Left colon (tissue), 2 donors: ENCODE results near the gene RNF26. TPM values are rescaled to one million over a fixed set of nuclear protein-coding genes. Genes with fewer than 3 reads are reported as not detected.
"Not testable (repeated sequence)": the region's sequence is repeated elsewhere in the genome, so short reads cannot be mapped to it uniquely, and the experiment has no call there.

Source experiments
- ATAC-seq: fragments of 200-7000 bp; cut with Tn5 transposase; one replicate; pipeline ENCODE4 v1.9.1; 2020; ENCODE audit warnings: mild to moderate bottlenecking, moderate library complexity
- DNase-seq, 2 donors: peaks; one replicate each; pipeline ENCODE4 v3.0.0-alpha.2; 2020
- intact Hi-C, 2 donors: fragments of 100-400 bp; cut with DNase I in 1 of 2; cut with micrococcal nuclease in 1 of 2; formaldehyde crosslinking; loops; one replicate each; pipeline versions ENCODE4 v1.11.2 to v1.14.0; 2022; cut with DNase I, micrococcal nuclease
- microRNA-seq, 2 donors: library from miRNA; unstranded; fragments of <30 nt; microRNA quantifications; one replicate each; pipeline versions ENCODE4 v1.1.0 to v1.2.0, GENCODE V29; 2020
- total RNA-seq, 2 donors: library from RNA; stranded (reverse); fragmentation: NEBNext Ultra II Directional; extraction: Animal tissue kit (Norgen Biotek cat#: 25700); gene quantifications; one replicate each; pipeline ENCODE4 v1.2.1, GENCODE V29; 2021
- donor health status: DM: no; HTN: no; CAD: no.
- donor health status: DM: yes; HTN: yes; CAD: no.

Gene RNF26
- total RNA-seq, 2 donors from 2014 or later: 19.9 to 24.0 TPM

DNA sequence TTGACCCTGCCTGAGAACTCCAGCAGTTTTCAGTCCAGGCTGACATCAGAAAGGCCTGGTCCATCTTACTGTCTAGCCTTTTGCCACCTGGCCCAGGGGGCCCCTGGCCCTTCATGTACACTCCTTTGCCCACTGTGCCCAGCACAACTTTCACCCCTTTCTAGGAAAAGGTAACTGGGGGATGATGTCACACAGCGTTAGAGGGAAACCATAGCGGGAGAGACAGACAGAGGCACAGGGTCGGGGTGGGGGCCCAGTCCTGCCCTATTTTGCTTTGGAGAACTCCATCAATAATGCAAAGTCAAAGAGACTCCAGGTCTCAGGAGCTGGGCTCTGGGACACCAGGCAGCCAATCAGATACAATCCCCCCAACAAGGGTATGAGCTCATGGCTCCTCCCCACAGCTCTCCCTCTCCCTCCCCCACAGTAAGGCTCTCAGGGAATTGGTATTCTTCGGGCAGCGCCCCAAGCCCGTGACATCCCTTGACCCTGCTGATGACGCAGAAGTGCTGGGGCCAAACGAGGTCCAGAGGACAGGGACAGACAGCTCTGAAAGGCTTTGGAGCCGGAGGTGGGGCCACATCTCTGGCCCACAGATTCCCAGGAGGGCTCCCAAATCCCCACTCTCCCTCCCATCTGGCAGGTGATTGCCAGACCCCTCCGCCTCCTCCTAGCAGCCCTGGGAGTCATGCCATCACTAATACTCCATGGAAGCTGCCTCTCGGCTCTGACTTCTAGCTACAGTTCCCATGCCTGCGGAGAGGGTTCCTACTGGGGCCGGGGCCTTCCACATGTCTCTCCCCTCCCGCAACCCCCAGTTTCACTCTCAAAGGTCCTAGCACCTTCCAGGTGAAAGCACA is 41.2 kb downstream of the RNF26 start:
- DNase-seq (no peak), ATAC-seq (no peak)
- intact Hi-C loops: no loop called here

DNA sequence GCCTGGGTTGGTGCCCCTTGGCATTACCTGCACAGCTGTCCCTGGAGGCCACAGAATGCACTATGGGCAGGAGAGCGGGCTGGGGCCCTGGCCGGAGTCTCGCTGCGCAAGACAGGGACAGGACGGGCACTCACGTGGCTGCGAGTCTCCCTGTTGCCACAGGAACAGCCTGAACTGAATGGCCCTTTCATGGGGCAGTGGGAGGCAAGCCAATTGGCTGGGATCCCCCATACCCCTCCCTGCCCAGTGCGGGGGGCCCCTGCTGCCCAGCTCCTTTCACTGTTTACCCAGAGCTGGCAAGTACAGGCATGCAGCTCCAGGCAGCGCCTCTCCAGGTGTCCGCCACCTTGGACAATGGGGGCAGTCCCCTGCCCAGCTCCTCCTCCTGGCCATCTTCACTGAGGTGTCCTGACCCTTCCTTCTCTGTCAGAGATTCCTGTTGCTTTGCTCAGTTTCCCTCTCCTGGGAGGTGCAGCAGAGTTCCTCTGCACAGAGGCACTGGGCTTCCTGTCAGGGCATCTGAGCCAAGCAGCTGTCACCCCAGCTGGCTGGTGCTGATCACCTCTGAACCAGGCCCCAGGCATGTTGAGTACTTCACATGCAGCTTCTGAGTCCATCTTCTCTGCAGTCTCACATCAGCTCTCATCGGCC is 42.0 kb downstream of the RNF26 start:
- DNase-seq (no peak), ATAC-seq (no peak)
- intact Hi-C loops: no loop called here

DNA sequence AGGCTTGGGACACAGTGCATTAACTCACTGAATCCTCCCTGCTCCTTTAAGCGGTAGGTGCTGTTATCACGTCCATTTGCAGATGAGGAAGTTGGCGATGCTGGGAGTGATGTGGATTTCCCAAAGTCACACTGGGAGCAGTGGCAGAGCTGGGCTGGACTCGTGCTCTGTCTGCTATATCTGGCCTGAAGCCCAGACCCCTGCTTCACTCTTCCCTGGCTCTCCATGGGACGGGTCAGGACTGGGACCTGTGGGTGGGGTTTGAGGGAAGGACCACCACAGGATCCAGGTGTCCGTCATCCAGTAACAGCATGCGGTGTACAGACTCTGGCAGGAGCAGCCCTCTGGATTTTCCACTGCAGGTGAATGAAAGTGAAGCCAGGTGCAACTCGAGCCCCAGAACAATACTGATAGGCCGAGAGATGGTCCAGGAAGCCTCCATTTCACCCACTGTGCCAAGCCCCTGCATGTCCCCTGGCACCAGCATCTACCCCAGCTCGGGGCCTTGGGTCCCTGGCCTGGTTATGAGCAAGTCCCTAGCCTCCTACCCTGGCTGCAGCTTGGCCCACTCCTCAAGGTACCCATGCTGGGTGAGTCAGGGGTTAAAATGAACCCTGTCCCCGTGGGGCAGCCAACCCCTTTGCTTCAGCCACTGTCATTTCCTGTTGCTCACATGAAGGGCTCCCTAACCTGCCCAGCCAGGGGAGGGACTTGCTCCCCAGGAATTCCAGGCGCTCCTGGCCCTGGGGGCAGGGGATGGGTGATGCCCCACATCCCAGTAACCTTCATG is 43.0 kb downstream of the RNF26 start:
- intact Hi-C loops: no loop called here
- ATAC-seq: no peak
- no peak for DNase-seq

DNA sequence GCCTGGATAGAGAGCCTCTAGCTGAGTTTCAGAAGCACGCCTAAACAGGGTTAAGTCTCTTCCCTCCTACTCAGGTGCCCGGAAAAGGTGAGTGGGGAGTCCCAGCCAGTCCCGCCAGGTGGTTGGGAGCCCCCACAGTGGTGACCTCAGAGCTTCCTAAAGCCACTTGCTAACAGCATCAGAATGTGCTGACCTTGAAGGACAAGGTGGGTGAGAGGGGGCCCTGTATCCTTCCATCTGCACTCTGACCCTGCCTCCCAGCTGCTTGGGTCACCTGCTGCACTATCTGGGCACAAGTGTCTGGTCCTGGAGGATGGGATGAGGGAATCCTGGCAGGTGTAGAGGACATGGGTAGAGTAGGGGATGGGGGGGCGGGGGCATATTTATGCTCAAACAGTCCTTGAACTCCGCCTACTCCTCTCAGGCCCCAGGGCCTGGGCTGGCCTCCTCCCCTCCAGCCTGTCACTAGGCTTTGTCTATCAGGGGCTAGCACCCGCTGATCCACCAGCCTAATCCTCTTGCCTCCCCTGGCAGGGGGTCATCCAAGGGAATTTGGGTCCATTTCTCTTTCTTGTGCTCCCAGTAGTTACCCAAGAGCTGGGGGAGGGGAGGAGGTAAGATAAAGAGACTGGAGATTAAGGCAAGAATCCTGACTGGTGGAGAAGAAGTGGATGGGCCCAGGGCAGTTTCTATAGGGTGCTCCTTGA is 43.8 kb downstream of the RNF26 start:
- DNase-seq (no peak), ATAC-seq (no peak)
- intact Hi-C loops: no loop called here

DNA sequence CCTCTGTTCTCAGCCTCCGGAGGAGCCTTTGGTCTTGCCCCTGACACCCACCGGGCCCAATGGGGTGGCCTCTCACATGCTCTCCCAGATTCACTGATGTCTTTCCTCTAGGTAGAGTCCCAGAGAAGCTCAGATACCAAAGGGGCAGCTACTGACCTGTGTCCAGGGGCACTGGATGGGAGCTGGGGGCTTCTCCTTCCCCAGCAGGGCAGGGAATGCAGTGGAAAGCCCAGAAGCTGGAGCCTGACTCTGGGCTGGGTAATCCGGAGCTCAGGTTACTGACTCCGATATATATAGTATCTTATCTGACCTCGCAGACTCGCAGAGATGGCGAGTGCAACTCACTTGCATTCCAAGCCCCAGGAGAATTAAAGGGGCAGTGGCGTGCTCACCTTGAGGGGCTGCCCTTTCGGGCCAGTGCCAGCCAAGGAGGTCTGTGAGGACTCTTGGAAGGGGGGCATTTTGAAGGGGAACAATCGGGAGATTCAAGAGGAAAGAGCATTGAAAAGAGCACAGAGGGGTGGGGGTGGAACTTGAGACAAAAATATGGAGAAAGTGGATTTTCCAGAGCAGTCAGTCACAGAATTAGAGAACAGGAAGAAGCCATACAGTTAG is 44.6 kb downstream of the RNF26 start:
- intact Hi-C loops: no loop called here
- ATAC-seq (no peak), DNase-seq (no peak)

DNA sequence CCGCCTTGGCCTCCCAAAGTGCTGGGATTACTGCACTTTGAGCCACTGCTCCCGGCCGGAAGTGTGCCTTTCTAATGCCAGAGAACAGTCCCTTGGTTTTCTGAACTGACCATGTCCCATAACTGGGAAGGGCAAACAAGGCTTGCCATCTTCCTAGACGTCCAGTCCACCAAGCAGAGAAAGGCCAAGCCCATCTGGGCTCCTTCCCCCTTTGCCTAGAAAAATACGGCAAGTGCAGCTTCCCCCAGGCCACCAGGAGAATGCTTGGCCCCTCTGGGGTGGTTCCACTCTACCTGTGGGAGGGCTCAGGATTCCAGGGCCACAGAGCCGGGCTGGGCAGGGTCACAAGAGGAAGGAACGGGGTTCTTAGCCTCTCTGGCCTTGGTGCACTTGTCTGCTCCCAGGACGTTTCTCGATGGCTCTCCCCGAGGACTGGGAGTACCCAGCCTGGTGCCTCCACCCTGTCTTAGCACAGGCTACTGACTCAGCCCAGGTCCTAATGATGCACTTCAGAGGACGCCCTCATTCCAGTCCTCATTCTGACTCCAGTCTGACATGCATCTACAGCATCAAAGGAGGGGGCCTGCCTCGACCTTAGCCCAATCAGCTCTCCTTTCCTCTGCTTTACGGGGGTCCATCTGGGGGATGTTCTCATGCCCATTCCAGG is 46.0 kb downstream of the RNF26 start:
- intact Hi-C loops: no loop called here
- no peak for ATAC-seq

DNA sequence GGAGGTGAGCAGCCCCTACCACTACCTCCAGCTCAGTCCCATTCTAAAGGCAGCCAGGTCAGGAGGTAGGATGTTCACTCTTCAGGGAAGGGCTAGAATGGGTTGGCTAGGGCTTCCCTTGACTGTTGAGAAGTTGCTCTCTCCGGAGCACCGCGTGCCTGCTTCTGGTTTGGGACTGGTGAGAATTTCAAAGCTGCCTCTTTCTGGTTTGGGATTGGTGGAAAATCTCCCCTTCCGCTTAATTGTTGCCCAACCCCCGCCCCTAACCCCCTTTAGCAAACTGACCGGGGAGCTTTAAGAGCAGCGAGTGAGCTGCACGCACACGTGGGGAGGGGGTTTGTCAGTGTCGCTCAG is 46.5 kb downstream of the RNF26 start:
- no peak for DNase-seq
- ATAC-seq: no peak
- intact Hi-C loops: no loop called here

More for the DNA sequence above, 46.0 kb downstream of the RNF26 start:
- no peak for DNase-seq

DNA sequence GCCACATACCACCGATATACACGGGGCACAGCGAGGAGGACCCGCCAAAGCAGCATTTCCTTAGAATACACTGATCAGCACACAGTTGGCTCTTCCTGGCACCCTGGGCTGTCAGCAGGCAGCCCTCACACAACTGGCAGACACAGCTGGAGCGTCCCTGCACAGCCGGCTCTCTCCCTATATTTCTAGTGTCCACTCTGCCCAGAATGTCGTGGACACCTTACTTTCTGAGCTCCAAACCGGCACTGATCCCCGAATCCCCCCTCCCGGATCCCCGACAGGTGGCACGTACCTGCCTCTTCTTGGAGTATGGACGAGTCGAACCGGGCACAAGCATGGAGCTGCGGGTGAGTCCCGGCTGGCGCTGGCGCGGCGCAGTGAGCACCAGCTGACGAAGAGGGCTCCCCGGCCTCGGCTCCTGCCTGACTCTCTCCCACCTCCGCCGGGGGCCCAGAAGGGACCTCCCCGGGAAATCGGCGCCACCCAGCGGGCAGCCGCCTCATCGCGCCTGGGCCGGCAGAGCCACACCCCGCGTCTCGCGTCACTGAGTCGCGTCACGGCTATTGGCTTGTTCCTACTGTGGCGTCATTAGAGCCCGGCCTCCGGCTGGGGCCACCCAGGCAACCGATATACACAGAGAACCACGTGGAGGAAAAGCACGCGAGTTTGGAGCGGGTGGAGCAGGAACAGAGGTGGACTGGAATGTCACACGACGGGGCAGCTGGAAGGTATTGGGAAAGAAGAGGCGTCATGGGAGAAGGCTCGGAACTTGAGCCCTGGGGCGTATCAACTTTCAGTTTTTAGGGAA is 47.1 kb downstream of the RNF26 start, which contains the start of gene USP2:
Gene USP2, minus strand, starts transcription at position 510 of the 808 bp plus-strand sequence. CDS start 8,210 bp downstream, outside the sequence.
- DNase-seq: peak; percentile 94 to 97
- intact Hi-C loops: no loop called here
- peak; percentile 99 for ATAC-seq

DNA sequence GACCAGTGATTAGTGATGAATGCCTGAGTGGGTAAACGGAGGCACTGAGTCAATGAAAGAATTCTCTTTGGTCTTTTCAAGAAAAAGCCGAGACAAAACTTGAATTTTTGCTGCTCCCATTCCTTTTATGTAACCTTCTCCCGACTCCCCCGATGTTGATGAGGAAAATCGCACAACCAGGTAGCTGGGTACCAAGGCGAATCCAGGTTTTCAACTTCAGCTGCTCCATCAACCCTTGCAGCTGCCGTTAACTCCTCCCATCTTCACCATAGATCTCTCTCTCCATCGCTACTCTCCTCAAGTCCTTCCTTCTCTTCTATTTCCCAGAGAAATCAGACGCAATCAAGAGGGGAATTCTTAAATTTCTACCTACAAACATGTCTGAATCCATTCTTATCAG is 47.8 kb downstream of the RNF26 start:
- ATAC-seq (no peak), DNase-seq (no peak)
- intact Hi-C loops: no loop called here

DNA sequence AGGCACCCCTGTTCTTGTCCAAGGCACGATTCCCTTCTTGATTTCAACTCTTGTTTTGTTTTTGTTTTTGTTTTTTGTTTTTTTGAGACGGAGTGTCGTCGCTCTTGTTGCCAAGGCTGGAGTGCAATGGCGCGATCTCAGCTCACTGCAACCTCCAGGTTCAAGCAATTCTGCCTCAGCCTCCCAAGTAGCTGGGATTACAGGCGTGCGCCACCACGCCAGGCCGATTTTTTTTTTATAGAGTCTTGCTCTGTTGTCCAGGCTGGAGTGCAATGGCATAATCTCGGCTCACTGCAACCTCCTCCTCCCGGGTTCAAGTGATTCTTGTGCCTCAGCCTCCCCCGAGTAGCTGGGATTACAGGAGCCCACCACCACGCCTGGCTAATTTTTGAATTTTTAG is 48.2 kb downstream of the RNF26 start:
- ATAC-seq, intact Hi-C loops, DNase-seq: not testable (repeated sequence)

DNA sequence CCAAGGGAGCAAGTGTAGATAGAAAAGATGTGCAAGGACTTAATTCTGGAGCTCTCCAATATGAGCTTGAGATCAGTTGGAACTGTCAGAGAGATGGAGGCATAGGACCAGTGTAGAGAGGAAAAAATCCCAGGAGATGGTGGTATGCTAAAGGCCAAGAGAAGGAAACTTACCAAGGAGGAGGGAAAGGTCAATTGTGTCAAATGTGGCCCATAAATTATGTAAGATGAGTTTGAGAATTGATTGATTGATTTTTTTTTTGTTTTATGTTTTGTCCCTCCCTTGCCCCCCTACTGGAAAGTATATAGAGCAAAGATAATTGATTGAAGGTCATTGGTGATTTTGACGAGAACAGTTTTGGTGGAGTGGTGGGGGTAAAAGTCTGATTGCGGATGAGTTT is 50.0 kb downstream of the RNF26 start:
- DNase-seq (no peak), ATAC-seq (no peak)
- intact Hi-C loops: no loop called here

Small RNAs within 50 kb of the gene (microRNA-seq; reads per million reads assigned to microRNA genes)
- gene MIR6756: 0 reads per million in 2 donors

Other genes starting within 250 kb of the RNF26 start
- 10 to 100 TPM; 16.1 to 26.1 TPM for gene HMBS, start 249.6 kb upstream of the RNF26 start, total RNA-seq
- 10 to 100 TPM; 32.4 to 50.3 TPM for gene DPAGT1, start 232.7 kb upstream of the RNF26 start, total RNA-seq
- 10 to 100 TPM; 26.6 to 43.7 TPM for gene C2CD2L, start 227.2 kb upstream of the RNF26 start, total RNA-seq
- gene HINFP, start 212.9 kb upstream of the RNF26 start, total RNA-seq: 10 to 100 TPM; 34.9 to 35.7 TPM
- gene ABCG4, start 185.5 kb upstream of the RNF26 start, total RNA-seq: not detected
- 10 to 100 TPM; 14.8 to 17.9 TPM for gene NLRX1, start 165.8 kb upstream of the RNF26 start, total RNA-seq
- gene NHERF4, start 149.1 kb upstream of the RNF26 start, total RNA-seq: 10 to 100 TPM; 63.6 to 85.0 TPM
- gene CBL, start 128.2 kb upstream of the RNF26 start, total RNA-seq: 10 to 100 TPM; 12.4 to 14.1 TPM
- gene MCAM, start 17.4 kb upstream of the RNF26 start, total RNA-seq: 10 to 100 TPM; 12.1 to 27.1 TPM
- 1 to 10 TPM; 6.9 to 9.3 TPM for gene C1QTNF5, start 6.4 kb downstream of the RNF26 start, total RNA-seq
- gene MFRP, start 12.2 kb downstream of the RNF26 start, total RNA-seq: not detected
- 10 to 100 TPM; 26.0 to 63.6 TPM for gene USP2, start 47.2 kb downstream of the RNF26 start, total RNA-seq
- gene THY1, start 88.6 kb downstream of the RNF26 start, total RNA-seq: 1 to 10 TPM; 1.8 to 6.4 TPM